ENCODE measurements around the gene HERPUD1. TPM values are rescaled to one million over a fixed set of nuclear protein-coding genes. Genes with fewer than 3 reads are reported as not detected.

HERPUD1 gene
- total RNA-seq, 1 donor from 2014 or later = 97.7 TPM

GRCh38 chr16:56886296-56886695 lies 45.6 kb upstream of the HERPUD1 start:
- Histone ChIP-seq H3K9me3 (no peaks in the 10 kb centered on the region), H3K4me3 (no peak overlapping the region), H3K27me3 (no peaks in the 10 kb centered on the region), H3K27ac (no peak overlapping the region), H3K4me1 (no peaks in the 10 kb centered on the region), H3K36me3 (no peaks in the 10 kb centered on the region)
- no peak for DNase-seq (ENCODE audit: extremely low spot score in 2 of 2)
- TF ChIP-seq POLR2A (IDR thresholded peaks at IDR 0.05) (no peak), CTCF (IDR thresholded peaks at IDR 0.05) (no peak)
- intact Hi-C loops (cut with DNase I) = no loop called here

- Histone ChIP-seq H3K27me3 (no peaks in the 10 kb centered on the region), H3K4me1 (no peaks in the 10 kb centered on the region), H3K36me3 (no peaks in the 10 kb centered on the region), H3K27ac (no peak overlapping the region), H3K9me3 (no peaks in the 10 kb centered on the region), H3K4me3 (no peak overlapping the region)
- TF ChIP-seq CTCF (IDR thresholded peaks at IDR 0.05) (no peak), POLR2AphosphoS5 (IDR thresholded peaks at IDR 0.05; ENCODE audit: insufficient read depth in 1 of 2, low read depth in 1 of 2) (no peak), POLR2A (IDR thresholded peaks at IDR 0.05) (no peak)
- no peak for DNase-seq (ENCODE audit: extremely low spot score in 2 of 2)
- intact Hi-C loops (cut with DNase I) = no loop called here
These were observed 45.1 kb upstream of the HERPUD1 start for GRCh38 chr16:56886826-56887225.

GRCh38 chr16:56888806-56889205 lies 43.1 kb upstream of the HERPUD1 start:
- Histone ChIP-seq H3K4me3 (no peak overlapping the region), H3K9me3 (no peaks in the 10 kb centered on the region), H3K27ac (no peak overlapping the region), H3K27me3 (no peaks in the 10 kb centered on the region), H3K36me3 (no peaks in the 10 kb centered on the region), H3K4me1 (no peaks in the 10 kb centered on the region)
- no peak for DNase-seq (ENCODE audit: extremely low spot score in 2 of 2)
- TF ChIP-seq CTCF (IDR thresholded peaks at IDR 0.05) (no peak), POLR2A (IDR thresholded peaks at IDR 0.05) (no peak), POLR2AphosphoS5 (IDR thresholded peaks at IDR 0.05; ENCODE audit: insufficient read depth in 1 of 2, low read depth in 1 of 2) (no peak)
- intact Hi-C loops (cut with DNase I) = no loop called here

GRCh38 chr16:56889206-56889605 lies 42.7 kb upstream of the HERPUD1 start:
- no peak overlapping the region for H3K4me3 ChIP-seq
- intact Hi-C loops (cut with DNase I) = no loop called here
- no peak overlapping the region for H3K27ac ChIP-seq
- no peaks in the 10 kb centered on the region for H3K9me3 ChIP-seq
- no peaks in the 10 kb centered on the region for H3K36me3 ChIP-seq
- H3K4me1 ChIP-seq = no peaks in the 10 kb centered on the region
- TF ChIP-seq POLR2AphosphoS5 (IDR thresholded peaks at IDR 0.05; ENCODE audit: insufficient read depth in 1 of 2, low read depth in 1 of 2) = no peak
- no peak for TF ChIP-seq POLR2A (IDR thresholded peaks at IDR 0.05)
- no peak for TF ChIP-seq CTCF (IDR thresholded peaks at IDR 0.05)
- no peaks in the 10 kb centered on the region for H3K27me3 ChIP-seq
- DNase-seq (ENCODE audit: extremely low spot score in 2 of 2) = no peak

- TF ChIP-seq POLR2AphosphoS5 (IDR thresholded peaks at IDR 0.05; ENCODE audit: insufficient read depth in 1 of 2, low read depth in 1 of 2) = no peak
- no peak for TF ChIP-seq POLR2A (IDR thresholded peaks at IDR 0.05)
- no peak for TF ChIP-seq CTCF (IDR thresholded peaks at IDR 0.05)
- Histone ChIP-seq H3K9me3 (no peaks in the 10 kb centered on the region), H3K4me3 (no peak overlapping the region), H3K27me3 (no peaks in the 10 kb centered on the region), H3K36me3 (no peaks in the 10 kb centered on the region), H3K4me1 (no peaks in the 10 kb centered on the region), H3K27ac (no peak overlapping the region)
- no peak for DNase-seq (ENCODE audit: extremely low spot score in 2 of 2)
- intact Hi-C loops (cut with DNase I) = no loop called here
These were observed 40.3 kb upstream of the HERPUD1 start for GRCh38 chr16:56891685-56892084.

Data from vagina (tissue), 2 donors.